AG10803 (cell line): Measurements from ENCODE around the gene GULP1.

Experiments used
- DNase-seq: peaks from one replicate; pipeline ENCODE4 v3.0.0; 2010; ENCODE audit warnings: low read depth
- H3K4me3 ChIP-seq: 2 replicates; pipeline ENCODE4 v1.5.1; 2011; ENCODE audit warnings: mild to moderate bottlenecking, low read length, control low read depth
- CTCF ChIP-seq: conservative IDR thresholded peaks from 2 replicates; pipeline ENCODE4 v1.5.1; 2011; ENCODE audit warnings: mild to moderate bottlenecking, low read length, control low read depth, inconsistent platforms

Gene GULP1

GRCh38 chr2:188506843-188507242 lies 215.2 kb downstream of the GULP1 start:
- TF ChIP-seq CTCF = no peak
- no peak overlapping the region for H3K4me3 ChIP-seq
- DNase-seq = no peak

DNA sequence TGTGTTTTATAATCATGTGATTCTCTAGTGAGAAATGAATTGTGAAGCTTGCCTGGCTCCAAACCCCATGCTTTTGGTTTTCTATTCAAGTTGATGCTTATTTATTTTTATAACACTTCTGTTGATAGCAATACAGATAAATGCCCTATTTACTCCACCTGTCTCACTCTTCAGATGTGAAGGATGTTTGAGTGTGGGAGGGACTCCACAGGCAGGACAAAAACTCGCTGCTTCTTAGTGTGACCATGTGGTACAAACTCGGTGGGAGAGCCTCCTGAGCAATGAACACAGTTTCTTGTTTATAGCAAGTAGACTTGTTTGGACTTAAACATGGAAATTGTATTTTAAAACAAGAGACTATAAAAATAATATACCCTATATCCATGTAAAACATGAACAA lies 219.7 kb downstream of the GULP1 start:
- H3K4me3 ChIP-seq = no peak overlapping the region
- no peak for DNase-seq
- TF ChIP-seq CTCF = no peak

- TF ChIP-seq CTCF = peak; percentile 74
- no peak overlapping the region for H3K4me3 ChIP-seq
- peak; percentile 66 for DNase-seq
These were observed 220.8 kb downstream of the GULP1 start for GRCh38 chr2:188512456-188512855.

DNA sequence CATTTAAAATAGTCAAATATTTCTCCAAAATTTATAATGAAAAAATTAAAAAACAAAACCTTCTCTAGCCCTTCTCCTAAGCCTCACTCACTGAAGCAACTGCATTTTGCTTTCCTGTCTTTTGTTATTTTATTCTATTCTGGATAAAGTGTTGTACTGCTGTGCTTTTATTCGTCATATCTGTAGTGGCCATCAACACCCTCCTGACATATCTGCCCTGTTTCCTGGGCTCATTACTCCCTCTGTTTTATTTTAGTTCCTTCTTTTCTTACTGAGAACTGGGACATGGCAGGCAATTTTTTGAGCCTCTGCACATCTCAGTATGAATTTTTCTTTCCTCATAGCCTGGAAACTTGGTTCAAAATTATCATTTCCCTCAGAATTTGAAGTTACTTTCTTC lies 224.2 kb downstream of the GULP1 start:
- DNase-seq = no peak

GRCh38 chr2:188517549-188518215 lies 226.0 kb downstream of the GULP1 start:
- DNase-seq = no peak
- no peak for TF ChIP-seq CTCF
- H3K4me3 ChIP-seq = no peak overlapping the region

More for the DNA sequence above, 224.2 kb downstream of the GULP1 start:
- no peak for TF ChIP-seq CTCF
- H3K4me3 ChIP-seq = no peak overlapping the region

DNA sequence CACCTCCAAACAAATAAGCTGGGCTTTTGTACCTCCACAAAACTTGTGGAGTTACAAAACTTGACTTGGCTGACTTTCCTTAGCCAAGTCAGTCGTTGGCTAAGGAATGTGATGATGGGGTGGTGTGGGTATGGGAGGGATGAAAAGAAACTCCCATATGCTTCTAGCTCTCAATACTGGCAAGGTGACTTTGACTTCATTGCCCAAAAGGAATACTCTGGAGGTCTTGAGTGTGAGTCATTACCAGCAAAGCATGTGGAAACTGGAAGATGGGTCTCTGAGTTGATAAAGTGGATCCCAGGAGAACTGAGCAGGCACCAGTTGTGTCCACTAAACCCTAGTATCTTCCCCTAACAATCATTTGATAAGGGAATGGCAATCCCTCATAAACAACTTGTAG lies 226.7 kb downstream of the GULP1 start:
- no peak for TF ChIP-seq CTCF
- no peak overlapping the region for H3K4me3 ChIP-seq
- peak; percentile 81 for DNase-seq

GRCh38 chr2:188519136-188519535 lies 227.5 kb downstream of the GULP1 start:
- DNase-seq = peak; percentile 48

More at GRCh38 chr2:188519136-188519535, 227.5 kb downstream of the GULP1 start:
- no peak for TF ChIP-seq CTCF
- no peak overlapping the region for H3K4me3 ChIP-seq
